Neutrophil (primary cell): ENCODE data around the gene CXCR4.
A peak's percentile ranks its signal among the peaks of the same experiment; 100 is the strongest.
"Not testable (repeated sequence)": the region's sequence is repeated elsewhere in the genome, so short reads cannot be mapped to it uniquely, and the experiment has no call there.

ENCODE experiments used
- H3K27ac ChIP-seq: fragments of 200-600 bp; sonication (generic); 2 replicates; pipeline ENCODE4 v1.5.1; 2016; ENCODE audit warnings: mild to moderate bottlenecking, moderate library complexity
- H3K27me3 ChIP-seq: fragments of 200-600 bp; sonication (generic); 2 replicates; pipeline ENCODE4 v1.6.0; 2016; ENCODE audit warnings: mild to moderate bottlenecking
- H3K36me3 ChIP-seq: fragments of 200-600 bp; sonication (generic); 2 replicates; pipeline ENCODE4 v1.5.1; 2017
- H3K4me1 ChIP-seq, 2 experiments: fragments of 200-600 bp in 1 of 2; sonication (generic) in 1 of 2; 1 replicate in 1 of 2; 2 replicates in 1 of 2; pipeline versions ENCODE4 v1.5.1 to v1.6.1; 2013 to 2016; ENCODE audit warnings: low read depth in 1 of 2, low read length in 1 of 2, mild to moderate bottlenecking in 1 of 2, moderate library complexity in 1 of 2; ENCODE audit not compliant: control insufficient read depth in 1 of 2, insufficient read depth in 1 of 2
- H3K4me3 ChIP-seq, 2 experiments: fragments of 200-600 bp in 1 of 2; sonication (generic) in 1 of 2; 1 replicate in 1 of 2; 2 replicates in 1 of 2; pipeline ENCODE4 v1.5.1; 2013 to 2016; ENCODE audit warnings: low read depth in 1 of 2, low read length in 1 of 2, mild to moderate bottlenecking in 1 of 2, moderate library complexity in 1 of 2
- H3K9me3 ChIP-seq: fragments of 200-600 bp; sonication (generic); 2 replicates; pipeline ENCODE4 v1.5.1; 2016
- CTCF ChIP-seq: fragments of 200-600 bp; sonication (generic); IDR thresholded peaks from 2 replicates; pipeline ENCODE4 v1.5.1; 2016; ENCODE audit warnings: antibody characterized with exemption

Gene CXCR4

GRCh38 chr2:136106505-136106904, 11.4 kb downstream of the CXCR4 start:
- no peaks in the 10 kb centered on the region for H3K9me3 ChIP-seq
- no peak overlapping the region for H3K4me3 ChIP-seq
- H3K4me1 ChIP-seq = peaks cover 35 to 41% of the 10 kb centered on the region in 2 experiments
- H3K27ac ChIP-seq = peak overlapping the region; percentile 2
- TF ChIP-seq CTCF = no peak
- no peaks in the 10 kb centered on the region for H3K36me3 ChIP-seq
- no peaks in the 10 kb centered on the region for H3K27me3 ChIP-seq

- no peak for TF ChIP-seq CTCF
- H3K9me3 ChIP-seq = no peaks in the 10 kb centered on the region
- H3K27me3 ChIP-seq = no peaks in the 10 kb centered on the region
- H3K27ac ChIP-seq = peak overlapping the region; percentile 50
- peaks cover 25 to 35% of the 10 kb centered on the region in 2 experiments for H3K4me1 ChIP-seq
- H3K4me3 ChIP-seq = no peak overlapping the region
- H3K36me3 ChIP-seq = no peaks in the 10 kb centered on the region
These were observed 13.0 kb downstream of the CXCR4 start for GRCh38 chr2:136104977-136105376.

- Histone ChIP-seq H3K36me3 (no peaks in the 10 kb centered on the region), H3K27ac (peak overlapping the region; percentile 77), H3K4me1 (peaks cover 39 to 48% of the 10 kb centered on the region in 2 experiments), H3K27me3 (no peaks in the 10 kb centered on the region), H3K4me3 (no peak overlapping the region), H3K9me3 (no peaks in the 10 kb centered on the region)
- TF ChIP-seq CTCF = no peak
These were observed 16.9 kb downstream of the CXCR4 start for GRCh38 chr2:136101042-136101441.

GRCh38 chr2:136098441-136098840, 19.5 kb downstream of the CXCR4 start:
- peak overlapping the region; percentile 77 for H3K27ac ChIP-seq
- H3K4me1 ChIP-seq = peaks cover 26 to 34% of the 10 kb centered on the region in 2 experiments
- H3K4me3 ChIP-seq = peak overlapping the region in 1 of 2 experiments; percentile 8
- no peaks in the 10 kb centered on the region for H3K27me3 ChIP-seq
- H3K36me3 ChIP-seq = no peaks in the 10 kb centered on the region
- no peaks in the 10 kb centered on the region for H3K9me3 ChIP-seq
- TF ChIP-seq CTCF = no peak

- no peak for TF ChIP-seq CTCF
- Histone ChIP-seq H3K4me3 (no peak overlapping the region), H3K9me3 (no peaks in the 10 kb centered on the region), H3K36me3 (no peaks in the 10 kb centered on the region), H3K4me1 (peaks cover 7 to 10% of the 10 kb centered on the region in 2 experiments), H3K27me3 (no peaks in the 10 kb centered on the region), H3K27ac (no peak overlapping the region)
These were observed 24.4 kb downstream of the CXCR4 start for GRCh38 chr2:136093583-136093982.

GRCh38 chr2:136091899-136092298, 26.1 kb downstream of the CXCR4 start:
- TF ChIP-seq CTCF = no peak
- no peaks in the 10 kb centered on the region for H3K9me3 ChIP-seq
- H3K27ac ChIP-seq = no peak overlapping the region
- no peaks in the 10 kb centered on the region for H3K27me3 ChIP-seq
- H3K36me3 ChIP-seq = no peaks in the 10 kb centered on the region
- H3K4me1 ChIP-seq = no peaks in the 10 kb centered on the region
- no peak overlapping the region for H3K4me3 ChIP-seq

- not testable (repeated sequence) for H3K4me1 ChIP-seq, H3K27me3 ChIP-seq, H3K27ac ChIP-seq, H3K4me3 ChIP-seq, H3K36me3 ChIP-seq, H3K9me3 ChIP-seq
These were observed 30.0 kb downstream of the CXCR4 start for GRCh38 chr2:136087901-136088460.
